ENCODE data around the gene LIME1.

The LIME1 gene

GRCh38 chr20:63708301-63709148 lies 27.9 kb upstream of the LIME1 start:
- TF ChIP-seq CTCF (IDR thresholded peaks at IDR 0.05) = no peak

- TF ChIP-seq CTCF (IDR thresholded peaks at IDR 0.05) = no peak
Measured at GRCh38 chr20:63709149-63709527, 27.3 kb upstream of the LIME1 start.

- TF ChIP-seq CTCF (IDR thresholded peaks at IDR 0.05) = no peak
Measured at GRCh38 chr20:63711085-63711645, 25.3 kb upstream of the LIME1 start.

- no peak for TF ChIP-seq CTCF (IDR thresholded peaks at IDR 0.05)
Measured at GRCh38 chr20:63712191-63712590, 24.3 kb upstream of the LIME1 start.

GRCh38 chr20:63714858-63715257 lies 21.6 kb upstream of the LIME1 start:
- TF ChIP-seq CTCF (IDR thresholded peaks at IDR 0.05) = no peak

- TF ChIP-seq CTCF (IDR thresholded peaks at IDR 0.05) = no peak
Measured at GRCh38 chr20:63718996-63719395, 17.5 kb upstream of the LIME1 start.

- TF ChIP-seq CTCF (IDR thresholded peaks at IDR 0.05) = no peak
Measured at GRCh38 chr20:63731410-63731809, 5.1 kb upstream of the LIME1 start.

Data from LNCAP (cell line).